HG02870 (cell line): ENCODE data around the gene GTPBP4.
A peak's percentile ranks its signal among the peaks of the same experiment; 100 is the strongest.

Source experiments
- ATAC-seq: cut with Tn5 transposase; IDR thresholded peaks from one replicate; pipeline ENCODE4 v1.9.1; 2021; ENCODE audit warnings: mild to moderate bottlenecking, moderate library complexity; ENCODE audit not compliant: unreplicated experiment

Gene GTPBP4

DNA sequence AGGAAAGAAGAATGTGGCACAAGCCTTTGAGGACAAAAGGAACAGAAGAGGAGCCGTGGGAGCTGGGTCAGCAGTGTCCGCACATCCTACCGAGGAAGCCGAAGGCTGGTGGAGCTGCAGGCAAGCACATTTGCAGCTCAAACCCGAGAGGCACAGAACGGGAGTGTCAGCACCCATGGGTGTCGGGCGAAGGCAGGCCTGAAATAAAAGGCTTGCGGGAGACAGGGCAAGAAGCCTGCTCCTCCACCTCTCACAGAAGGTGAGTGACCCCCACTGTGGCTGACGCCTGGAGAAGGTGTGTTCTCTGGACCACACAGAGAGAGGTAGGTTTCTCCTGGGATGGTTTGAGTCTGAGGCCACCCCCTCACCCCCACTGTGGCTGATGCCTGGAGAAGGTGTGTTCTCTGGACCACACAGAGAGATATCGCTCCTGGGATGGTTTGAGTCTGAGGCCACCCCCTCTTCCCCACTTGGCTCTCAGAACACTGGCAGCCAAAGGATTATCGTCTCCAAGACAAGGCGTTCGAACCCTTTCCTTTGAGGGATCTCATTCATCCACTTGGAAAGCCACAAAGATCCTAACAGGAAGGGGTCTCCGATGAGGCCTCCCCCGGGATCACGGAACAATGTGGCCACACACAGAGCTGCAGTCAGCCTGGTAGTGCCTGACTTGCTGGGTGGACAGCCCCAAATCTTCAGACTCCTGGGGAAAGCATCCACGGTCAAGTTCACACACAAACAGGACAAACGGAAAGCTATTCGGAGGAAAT is 21.6 kb upstream of the GTPBP4 start:
- no peak for ATAC-seq

DNA sequence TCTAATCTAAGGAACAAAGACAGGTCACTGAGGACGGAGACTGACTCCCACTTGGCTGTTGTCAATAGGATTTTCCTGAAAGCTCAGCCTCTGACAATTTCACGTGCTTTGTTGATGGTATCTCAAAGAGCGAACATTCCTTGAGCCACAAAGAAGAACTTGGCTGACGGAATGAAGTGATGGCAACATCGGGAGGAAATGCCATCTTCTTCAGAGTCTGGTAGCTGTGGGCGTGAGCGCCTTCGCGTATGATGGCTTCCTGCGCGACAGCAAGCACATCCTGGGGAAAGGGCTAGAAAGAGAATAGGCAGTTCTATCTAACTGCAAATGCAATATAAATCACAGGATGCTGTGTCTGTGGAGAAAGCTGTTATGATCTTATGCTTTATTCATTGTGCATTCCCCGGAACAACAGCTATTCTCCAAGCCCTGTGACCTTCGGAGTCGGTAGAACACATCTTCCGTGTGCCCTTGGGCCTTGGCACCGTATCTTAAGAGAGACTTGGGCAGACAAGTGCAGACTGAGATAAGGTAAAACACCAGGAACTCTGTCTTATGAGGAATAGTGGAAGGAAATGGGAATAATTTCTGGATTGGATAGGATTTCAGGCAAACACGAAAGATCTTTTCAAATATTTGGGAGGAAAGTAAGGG is 19.6 kb upstream of the GTPBP4 start:
- ATAC-seq: no peak

DNA sequence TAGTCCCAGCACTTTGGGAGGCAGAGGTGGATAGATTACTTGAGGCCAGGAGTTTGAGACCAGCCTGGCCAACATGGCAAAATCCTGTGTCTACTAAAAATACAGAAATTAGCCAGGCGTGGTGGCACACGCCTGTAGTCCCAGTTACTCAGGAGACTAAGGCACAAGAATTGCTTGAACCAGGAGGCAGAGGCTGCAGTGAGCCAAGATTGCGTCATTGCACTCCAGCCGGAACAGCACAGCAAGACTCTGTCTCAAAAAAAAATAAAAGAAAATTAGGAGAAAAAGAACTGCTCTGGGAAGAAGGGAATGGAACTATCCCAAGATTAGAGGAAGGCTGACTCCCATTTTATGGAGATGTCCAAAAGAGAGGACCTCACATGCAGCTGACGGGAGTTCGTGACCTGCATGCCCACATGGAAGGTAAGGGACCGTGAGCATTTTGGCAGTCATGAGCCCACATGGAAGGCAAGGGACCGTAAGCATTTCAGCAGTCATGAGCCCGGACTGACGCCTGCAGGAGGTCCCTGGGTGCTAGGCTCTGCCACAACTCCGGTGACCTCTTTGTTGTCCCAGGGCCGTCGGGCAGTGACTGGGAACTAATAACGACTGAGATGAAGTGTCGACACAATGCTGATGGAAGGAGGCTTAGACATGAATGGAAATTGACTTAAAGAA is 18.6 kb upstream of the GTPBP4 start:
- ATAC-seq: no peak

DNA sequence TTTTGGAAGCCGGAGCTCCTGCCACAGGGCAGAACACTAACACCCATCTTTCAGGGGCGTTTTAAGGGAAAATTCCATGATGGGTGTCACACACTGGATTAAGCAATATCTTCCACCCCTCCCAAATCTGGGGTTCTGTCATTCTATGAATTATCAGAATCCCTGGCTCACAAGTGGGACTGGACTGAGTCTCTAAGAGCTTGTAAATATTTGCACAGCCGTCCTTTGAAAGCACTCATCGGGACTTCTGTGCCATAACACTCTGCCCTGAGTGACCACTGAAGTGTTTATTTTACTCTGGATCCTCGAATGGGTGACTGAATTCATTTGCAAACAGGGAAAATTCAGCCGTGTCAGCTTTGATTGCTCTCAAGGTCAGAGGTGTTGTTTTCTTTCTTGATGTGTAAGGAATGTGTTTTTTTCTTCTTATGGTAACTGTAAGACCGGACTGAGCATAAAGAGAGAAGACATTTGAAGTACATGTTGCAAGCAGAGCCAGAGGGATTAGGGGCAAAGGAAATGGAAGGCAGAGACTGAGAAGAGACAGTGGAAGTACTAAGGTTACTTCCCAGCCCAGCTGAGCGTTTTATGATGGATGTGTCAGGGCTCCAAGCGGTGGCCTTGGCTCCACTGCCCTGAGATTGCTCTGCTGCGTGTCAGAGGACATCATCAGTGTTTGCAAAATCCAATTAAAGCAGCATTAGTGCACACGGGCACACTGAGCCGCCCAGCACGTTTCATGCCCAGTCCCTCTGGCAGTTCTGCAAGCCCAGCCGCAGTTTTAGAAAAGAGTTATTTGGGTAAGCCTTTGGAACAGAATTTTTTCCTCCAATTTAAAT is 17.7 kb upstream of the GTPBP4 start:
- no peak for ATAC-seq

DNA sequence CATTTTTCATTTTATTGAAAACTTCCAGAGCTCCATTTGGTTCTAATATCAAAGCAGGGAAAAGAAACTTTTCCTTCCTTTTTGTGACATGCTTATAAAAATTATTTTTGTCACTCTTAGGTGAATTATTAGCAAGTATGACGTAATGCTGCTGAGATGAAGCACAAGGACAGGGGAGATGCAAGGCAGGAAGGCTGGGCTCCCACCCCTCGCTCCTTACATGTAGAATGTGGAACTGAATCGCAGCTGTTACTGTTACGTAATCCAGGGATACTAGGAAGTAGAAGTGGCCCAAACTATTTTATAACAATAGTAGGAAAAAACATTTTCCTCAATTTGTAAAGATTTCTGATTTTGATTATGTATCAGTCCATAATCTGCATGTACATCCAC is 17.1 kb upstream of the GTPBP4 start:
- ATAC-seq: no peak

DNA sequence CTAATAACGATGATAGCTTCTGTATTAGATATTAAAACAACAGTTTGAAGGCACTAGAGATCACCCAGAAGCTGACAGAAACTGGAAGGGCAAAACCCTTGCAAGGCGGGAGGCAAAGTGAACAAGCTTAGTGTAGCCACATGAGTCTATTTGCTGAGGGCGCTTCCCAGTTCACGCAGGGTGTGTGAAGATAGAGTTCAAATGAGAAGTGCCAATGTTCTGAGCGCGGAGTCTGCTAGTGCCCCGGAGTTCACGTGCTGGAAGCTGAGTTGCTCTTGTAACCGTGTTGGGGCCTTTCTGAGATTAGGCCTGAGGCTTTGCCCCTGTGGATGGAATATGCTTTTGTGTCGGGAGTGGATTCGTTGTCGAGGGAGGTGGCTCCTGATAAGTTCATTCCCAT is 16.6 kb upstream of the GTPBP4 start:
- no peak for ATAC-seq

DNA sequence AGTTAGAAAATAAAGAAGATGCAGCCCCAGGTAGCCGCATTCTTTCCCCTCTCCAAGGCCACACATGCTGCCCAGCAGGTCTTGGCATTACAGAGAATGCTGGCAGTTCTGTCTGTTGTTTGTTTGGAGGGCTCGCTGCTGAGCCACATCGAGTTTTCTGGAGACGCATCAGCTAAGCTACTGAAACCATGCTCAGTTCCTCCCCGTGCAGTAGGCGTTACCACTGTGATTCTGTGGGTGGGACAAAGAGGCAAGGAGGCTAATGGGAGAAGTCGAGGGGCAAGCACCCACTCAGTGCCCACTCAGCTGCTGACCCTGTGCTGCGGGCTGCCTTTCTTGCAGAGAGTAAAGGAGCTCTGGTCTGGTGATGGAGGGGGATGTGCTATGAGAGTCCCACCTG is 15.5 kb upstream of the GTPBP4 start:
- peak; percentile 66 for ATAC-seq

DNA sequence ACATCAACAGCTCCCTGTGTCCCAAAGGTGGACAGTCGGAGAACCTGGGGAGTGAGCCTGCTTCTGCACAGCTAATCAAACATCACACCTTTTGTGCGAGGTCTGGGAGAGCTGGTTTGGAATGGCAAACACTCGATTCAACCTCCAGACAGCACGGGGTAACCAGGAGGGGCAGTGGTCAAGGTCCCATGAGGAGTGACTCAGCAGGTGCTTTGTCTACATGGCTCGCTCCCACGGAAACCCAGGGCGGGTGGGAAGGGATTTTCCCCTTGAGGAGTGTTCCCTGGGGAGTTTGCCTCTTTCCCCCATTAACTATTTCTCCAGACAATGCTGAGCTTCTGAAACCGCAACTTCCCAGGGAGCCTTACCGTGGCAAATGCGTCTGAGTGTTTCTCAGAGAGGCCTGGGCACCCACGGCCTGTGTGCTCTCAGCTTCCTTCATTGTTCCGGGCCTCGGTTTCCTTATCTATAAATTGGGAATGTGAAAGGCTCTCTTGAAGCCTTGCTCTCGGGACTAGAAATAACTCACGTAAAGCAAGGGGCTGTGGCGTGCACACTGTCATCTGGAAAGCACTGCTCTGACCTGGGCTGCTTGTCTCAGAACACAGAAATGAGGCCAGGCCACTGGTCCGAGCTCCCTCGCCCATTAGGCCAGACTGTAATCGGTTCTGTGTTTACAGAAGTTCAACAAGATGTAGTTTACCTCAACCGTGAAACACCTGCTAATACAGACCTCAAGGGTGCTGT is 14.0 kb upstream of the GTPBP4 start:
- ATAC-seq: no peak

DNA sequence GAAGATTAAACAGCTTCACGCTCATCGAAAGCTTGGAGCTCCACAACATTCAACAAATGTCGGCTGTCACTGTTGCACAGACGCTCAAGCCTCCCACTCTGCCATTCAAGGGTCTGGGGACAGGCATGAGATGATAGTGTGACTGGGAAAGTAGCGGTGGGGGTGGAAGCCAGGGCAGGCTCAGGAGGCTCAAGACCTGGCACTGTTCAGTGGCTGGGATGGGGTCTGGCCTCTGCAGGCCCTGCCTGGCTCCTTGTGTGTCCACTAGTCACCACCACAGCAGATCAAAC is 13.5 kb upstream of the GTPBP4 start:
- no peak for ATAC-seq

DNA sequence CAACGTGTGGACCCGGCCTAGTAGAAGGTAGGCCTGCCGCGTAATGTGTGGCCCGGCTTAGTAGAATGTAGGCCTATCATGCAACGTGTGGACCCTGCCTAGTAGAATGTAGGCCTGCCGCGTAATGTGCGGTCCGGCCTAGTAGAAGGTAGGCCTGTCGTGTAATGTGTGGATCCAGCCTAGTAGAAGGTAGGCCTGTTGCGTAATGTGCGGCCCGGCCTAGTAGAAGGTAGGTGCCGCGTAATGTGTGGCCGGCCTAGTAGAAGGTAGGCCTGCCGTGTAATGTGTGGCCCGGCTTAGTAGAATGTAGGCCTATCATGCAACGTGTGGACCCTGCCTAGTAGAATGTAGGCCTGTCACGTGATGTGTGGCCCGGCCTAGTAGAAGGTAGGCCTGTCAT is 11.9 kb upstream of the GTPBP4 start:
- no peak for ATAC-seq

DNA sequence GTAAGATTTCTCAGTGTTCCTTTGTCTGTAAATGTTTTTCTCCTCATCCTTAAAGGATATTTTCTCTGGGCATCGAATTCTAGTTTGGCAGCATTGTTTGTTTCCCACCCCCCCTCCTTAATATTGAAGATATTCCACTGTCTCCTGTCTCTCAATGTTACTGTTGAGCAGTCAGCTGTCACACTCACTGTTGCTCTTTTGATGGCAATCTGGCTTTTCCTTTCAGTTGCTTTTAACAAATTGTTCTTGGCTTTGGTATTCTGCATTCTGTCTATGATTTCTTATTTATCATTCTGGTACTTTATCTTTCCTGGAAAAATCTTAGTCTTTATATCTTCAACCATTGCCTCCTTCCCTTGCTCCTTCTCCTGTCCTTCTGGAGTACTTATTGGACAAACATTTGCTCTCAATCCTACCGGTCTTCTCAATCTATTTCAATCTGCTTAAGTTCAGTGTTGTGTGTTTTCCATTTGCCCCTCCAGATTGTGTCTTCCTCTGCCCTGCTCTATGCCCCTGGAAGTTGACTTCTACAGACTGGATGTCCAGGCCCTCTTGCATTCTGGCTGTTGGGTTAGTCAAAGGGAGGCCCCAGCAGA is 9.3 kb upstream of the GTPBP4 start:
- no peak for ATAC-seq

DNA sequence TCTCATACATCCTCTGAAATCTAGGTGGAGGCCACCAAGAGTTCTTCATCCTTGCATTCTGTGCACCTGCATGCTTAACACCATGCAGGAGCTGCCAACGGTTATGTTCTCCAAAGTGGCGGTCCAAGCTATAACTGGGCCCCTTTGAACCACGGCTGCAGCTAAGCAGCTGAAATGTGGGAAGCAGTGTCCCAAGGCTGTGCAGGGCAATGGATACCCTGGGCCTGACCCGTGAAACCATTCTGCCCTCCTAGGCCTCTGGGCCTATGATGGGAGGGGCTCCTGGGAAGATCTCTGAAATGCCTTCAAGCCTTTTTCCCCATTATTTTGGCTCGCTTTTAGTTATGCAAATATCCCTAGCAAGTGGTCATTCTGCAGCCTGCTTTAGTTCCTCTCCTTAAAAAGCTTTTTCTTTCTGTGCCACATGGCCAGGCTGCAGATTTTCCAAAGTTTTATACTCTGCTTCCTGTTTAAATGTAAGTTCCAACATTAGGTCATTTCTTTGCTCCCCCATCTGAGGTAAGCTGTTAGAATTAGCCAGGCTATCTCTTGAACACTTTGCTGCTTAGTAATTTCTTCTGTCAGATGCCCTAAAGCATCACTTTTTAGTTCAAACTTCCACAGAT is 7.7 kb upstream of the GTPBP4 start:
- ATAC-seq: no peak

DNA sequence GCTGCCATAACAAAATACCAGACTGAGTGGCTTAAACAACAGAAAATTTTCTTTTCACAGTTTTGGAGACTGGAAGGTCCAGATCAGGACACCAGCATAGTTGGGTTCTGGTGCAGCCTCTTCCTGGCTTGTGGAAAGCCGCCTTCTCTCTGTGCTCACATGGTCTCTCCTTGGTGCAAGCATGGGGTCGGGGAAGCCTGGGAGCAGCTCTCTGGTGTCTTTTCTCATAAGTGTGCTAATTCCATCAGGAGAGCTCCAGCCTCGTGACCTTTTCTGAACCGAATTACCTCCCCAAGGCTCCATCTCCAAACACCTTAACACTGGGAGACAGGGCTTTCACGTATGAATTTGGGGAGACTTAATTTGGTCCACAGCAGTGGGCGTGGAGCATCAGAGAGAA is 4.8 kb upstream of the GTPBP4 start:
- ATAC-seq: no peak

DNA sequence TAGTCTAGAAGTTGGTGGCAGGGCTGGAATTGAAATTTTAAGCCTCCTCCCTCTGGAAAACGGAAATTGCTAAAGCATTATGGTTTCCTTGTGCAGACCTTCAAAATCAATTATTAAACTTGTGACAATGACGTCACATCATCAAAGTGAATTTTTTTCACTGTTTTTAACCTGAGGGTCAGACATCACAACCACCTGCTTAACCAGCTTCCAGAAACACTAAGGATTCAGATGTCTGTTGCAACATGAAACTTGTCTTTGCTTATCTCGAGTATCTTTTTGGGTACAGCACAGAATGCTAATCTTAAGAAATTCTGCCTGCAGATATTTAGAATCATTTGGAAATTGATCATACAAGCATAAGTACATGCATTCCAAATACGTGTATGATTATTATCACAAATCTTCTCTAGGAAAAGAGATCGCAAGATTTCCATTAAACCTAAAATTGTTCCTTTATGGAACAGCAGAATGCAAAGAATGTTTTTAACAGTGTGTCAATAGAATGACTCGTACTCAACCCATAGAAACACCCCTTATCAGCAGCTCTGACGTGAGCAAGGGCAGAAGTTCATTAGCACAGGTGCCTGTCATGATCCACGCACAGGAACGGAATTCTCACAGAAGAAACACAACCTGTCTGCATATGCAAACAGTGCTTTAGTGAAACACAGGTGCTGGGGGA is 4.1 kb upstream of the GTPBP4 start:
- no peak for ATAC-seq

DNA sequence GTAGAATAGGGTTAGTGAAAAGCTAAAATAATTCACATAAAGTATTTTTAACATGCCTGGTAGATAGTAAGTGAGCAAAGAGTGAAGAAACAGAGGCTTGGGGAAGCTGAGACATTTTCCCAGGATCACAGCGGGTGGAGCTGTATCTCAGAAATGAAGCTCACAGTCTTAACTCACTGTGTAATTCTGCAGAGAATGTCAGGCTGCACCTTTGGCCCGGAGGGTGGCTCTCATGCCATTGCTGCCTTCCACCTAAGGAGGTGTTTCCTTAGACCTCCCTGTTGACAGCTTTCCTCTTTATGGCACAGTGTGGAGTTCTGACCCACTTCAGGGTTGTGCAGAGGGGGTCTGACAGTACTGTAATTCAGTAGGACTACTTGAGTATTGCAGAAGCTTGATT is 2.9 kb upstream of the GTPBP4 start:
- ATAC-seq: no peak

DNA sequence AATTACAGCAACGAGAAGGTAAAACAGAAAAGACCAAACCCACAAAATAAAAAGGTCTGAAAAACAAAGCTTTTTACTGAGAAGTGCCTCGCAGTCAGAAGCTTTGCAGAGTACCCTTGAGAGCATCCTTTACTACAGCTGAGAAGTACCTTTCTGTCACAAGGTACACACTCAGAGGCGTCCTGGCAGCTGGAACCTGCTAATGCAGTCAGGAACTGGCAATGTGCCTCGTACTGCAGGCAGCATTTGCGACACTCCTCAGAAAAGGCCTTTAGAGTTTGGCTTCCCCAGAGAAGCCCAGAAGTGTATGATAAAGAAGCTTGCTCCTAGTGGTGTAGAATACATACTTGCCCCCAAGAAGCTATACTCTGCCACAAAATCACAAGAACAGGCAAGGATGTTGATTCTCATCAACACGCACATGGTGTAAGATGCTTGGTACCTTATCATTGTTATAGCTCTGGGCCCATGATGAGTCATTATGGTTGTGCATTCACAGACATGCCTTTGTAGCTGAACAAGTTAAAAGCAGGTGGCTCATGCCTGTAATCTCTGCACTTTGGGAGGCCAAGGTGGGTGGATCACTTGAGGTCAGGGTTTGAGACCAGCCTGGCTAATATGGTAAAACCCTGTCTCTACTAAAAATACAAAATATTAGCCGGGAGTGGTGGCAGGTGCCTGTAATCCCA is 2.0 kb upstream of the GTPBP4 start:
- no peak for ATAC-seq

DNA sequence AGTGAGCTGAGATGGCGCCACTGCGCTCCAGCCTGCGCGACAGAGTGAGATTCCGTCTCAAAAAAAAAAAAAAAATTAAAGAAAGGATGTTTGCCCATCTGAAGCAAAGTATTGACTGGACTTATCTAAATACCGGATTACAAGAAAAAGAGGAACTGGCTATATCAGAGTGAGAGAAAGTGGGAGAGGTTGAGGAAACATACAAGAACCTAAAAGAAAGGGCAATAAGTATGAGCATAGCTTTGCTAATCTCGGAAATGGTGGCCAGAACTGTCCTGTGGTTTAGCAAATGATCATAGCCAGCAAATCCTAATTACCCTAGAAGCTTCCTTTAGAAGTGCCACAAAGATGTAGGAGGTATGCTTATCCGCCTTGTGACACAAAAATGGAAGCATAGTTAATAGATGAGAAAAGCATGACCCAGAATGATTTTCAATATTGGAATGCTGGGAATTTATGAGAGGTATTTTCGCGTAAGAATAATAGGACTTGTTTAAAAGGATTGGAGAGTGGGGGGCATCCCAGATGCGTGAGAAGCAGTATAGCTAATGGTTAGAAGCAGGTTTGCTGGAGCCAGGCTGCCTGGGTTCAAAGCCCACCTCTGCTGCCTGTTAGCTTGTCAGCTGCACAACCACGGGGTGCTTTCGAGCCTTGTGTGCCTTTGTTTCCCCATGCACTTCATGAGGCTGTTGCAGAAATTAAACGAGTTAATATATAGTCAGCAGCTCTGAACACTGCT is 1.2 kb upstream of the GTPBP4 start:
- ATAC-seq: no peak

DNA sequence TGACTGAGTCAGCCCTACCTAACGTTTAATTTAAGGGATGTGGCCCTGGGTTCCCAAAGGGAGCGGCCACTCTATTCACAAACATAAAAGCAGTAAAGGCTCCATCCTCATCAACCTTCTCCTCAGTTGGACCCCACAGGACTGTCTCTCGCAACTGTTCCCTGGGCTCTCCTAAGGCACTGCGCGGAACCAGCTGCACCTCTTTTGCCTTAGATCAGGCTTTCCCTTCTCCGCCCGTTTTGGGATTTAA is 689 bp upstream of the GTPBP4 start:
- ATAC-seq: no peak
